ENCODE results near the gene EIF3D. TPM values are rescaled to one million over a fixed set of nuclear protein-coding genes. Genes with fewer than 3 reads are reported as not detected.

The EIF3D gene
- total and polyA plus RNA-seq, 9 of the 15 experiments (the other 6 are each of a cell fraction or from before 2014, with no cell fraction given) = 191 to 422 (median 279) TPM

DNA sequence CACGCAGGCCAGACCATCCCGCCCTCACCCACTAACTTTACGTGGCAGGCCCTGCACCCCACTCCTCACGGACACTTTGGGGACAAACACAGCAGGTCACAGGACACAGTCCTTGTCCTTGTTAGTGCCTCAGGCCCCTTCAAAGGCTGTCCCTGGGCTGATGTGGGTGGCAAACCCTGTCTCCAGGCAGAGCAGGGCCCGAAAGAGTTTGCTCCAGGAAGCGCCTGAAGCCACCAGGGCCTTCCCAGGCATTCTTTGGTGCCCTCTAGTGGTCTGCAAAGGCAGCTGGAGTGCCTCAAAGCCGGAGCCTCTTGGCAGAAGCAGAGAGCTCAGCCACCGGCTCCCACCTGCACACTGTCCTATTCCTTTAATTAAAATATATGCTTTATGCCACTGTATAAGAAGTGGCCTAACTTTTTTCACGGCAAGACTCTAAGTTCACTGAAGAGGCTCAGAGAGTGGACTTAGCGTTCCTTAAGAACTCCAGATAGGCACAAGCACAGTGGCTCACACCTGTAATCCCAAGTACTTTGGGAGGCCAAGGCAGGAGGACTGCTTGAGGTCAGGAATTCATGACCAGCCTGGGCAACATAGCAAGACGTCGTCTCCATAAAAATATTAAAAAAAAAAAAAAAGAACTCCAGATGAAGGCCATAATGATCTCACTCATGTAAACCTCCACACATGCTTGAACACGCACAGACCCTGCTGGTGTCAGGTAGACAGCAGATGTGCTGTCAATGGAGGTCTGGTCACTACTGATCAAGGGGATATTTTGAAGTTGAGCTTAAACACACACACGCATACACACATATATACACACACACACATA lies 58.6 kb downstream of the EIF3D start:
- in situ Hi-C loops (cut with MboI) (no loop called here), intact Hi-C loops (cut with micrococcal nuclease) (loop anchor here (5.0 kb wide), 1 partner anchor 168 kb away; no protein-coding TSS in a partner anchor)
- peaks cover 25 to 28% of the 10 kb centered on the region in 2 experiments for H3K4me1 ChIP-seq (replicated peaks in 1 of 2; ENCODE audit: control insufficient read depth in 2 of 2, insufficient read depth in 2 of 2, low read length in 2 of 2)
- H3K4me2 ChIP-seq (ENCODE audit: insufficient read depth, low read length) = no peak overlapping the region
- H3K4me3 ChIP-seq = no peak overlapping the region
- H3K36me3 ChIP-seq (ENCODE audit: control insufficient read depth, insufficient read depth, low read length) = peaks cover 75% of the 10 kb centered on the region; the same call in 2 of the 3 replicates
- FAIRE-seq (peak; percentile 71), DNase-seq (ENCODE audit: extremely low read depth in 1 of 4, low spot score in 3 of 4) (peak; percentile 66 to 84 (median 69)), ATAC-seq (peak; percentile 92)
- ChIA-PET POLR2A (interaction anchor here (0.5 to 1.8 kb wide), 12 partner anchors 11 to 222 kb away, joined by 3 to 7 read pairs (median 3); partner anchors contain the start of genes EIF3D, MYH9 and TXN2), CTCF (ENCODE audit: low intra/inter-chr PET ratio) (interaction anchor here (0.6 to 1.7 kb wide), 4 partner anchors 20 to 326 kb away, joined by 3 to 18 read pairs (median 6); no protein-coding TSS in a partner anchor)
- H3K27me3 ChIP-seq (ENCODE audit: control insufficient read depth in 2 of 2, insufficient read depth in 2 of 2, low read length in 2 of 2) = no peaks in the 10 kb centered on the region
- no peak overlapping the region; the same call in 2 of the 3 replicates for H3K27ac ChIP-seq (ENCODE audit: extremely low read depth, low read depth, low read length)
- 0 out of 2 replicates have a peak, but pooled peaks cover 3% of the 10 kb centered on the region for H4K20me1 ChIP-seq (replicated peaks; ENCODE audit: control insufficient read depth, insufficient read depth, low read length)
- no peaks in the 10 kb centered on the region for H3K9me1 ChIP-seq (ENCODE audit: control insufficient read depth, insufficient read depth, low read length)
- 47% methylated on average over 13 of the region's 14 CpGs for WGBS (ENCODE audit: insufficient coverage, low coverage, missing lambda C conversion rate)
- H3K9me3 ChIP-seq (replicated peaks; ENCODE audit: control insufficient read depth, insufficient read depth, low read depth, low read length) = no peaks in the 10 kb centered on the region
- no peak overlapping the region for H2AFZ ChIP-seq (ENCODE audit: low read depth, low read length)
- H3K9ac ChIP-seq (ENCODE audit: insufficient read depth in 1 of 2, low read depth in 2 of 2, low read length in 2 of 2) = no peak overlapping the region
- H3K79me2 ChIP-seq (ENCODE audit: control insufficient read depth, insufficient read depth, low read length) = no peaks in the 10 kb centered on the region; the same call in 2 of the 3 replicates
- BruUV-seq (replicated peaks) = no TSS peak
- TF ChIP-seq NEUROD1 (IDR thresholded peaks at IDR 0.05; ENCODE audit: borderline replicate concordance, low read depth, low read length, partially characterized antibody) = no peak
- TF ChIP-seq RAD21 (CRISPR knock-in tag; conservative IDR thresholded peaks at IDR 0.05 in 1 of 2, IDR thresholded peaks at IDR 0.05 in 1 of 2) = peak; percentile 84 to 90
- TF ChIP-seq, protein P1, sequence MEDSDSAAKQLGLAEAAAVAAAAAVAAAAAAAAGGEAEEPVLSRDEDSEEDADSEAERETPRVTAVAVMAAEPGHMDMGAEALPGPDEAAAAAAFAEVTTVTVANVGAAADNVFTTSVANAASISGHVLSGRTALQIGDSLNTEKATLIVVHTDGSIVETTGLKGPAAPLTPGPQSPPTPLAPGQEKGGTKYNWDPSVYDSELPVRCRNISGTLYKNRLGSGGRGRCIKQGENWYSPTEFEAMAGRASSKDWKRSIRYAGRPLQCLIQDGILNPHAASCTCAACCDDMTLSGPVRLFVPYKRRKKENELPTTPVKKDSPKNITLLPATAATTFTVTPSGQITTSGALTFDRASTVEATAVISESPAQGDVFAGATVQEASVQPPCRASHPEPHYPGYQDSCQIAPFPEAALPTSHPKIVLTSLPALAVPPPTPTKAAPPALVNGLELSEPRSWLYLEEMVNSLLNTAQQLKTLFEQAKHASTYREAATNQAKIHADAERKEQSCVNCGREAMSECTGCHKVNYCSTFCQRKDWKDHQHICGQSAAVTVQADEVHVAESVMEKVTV (CRISPR knock-in tag; IDR thresholded peaks at IDR 0.05) = peak; percentile 74
- TF ChIP-seq TEAD4 (IDR thresholded peaks at IDR 0.05; ENCODE audit: low read length) = no peak
- TF ChIP-seq TEAD4 (CRISPR knock-in tag; IDR thresholded peaks at IDR 0.05; ENCODE audit: borderline replicate concordance) = no peak
- TF ChIP-seq CBX8 (IDR thresholded peaks at IDR 0.05; ENCODE audit: borderline replicate concordance, extremely low read depth, low read depth, low read length, poor library complexity, severe bottlenecking) = no peak
- TF ChIP-seq, protein P2, sequence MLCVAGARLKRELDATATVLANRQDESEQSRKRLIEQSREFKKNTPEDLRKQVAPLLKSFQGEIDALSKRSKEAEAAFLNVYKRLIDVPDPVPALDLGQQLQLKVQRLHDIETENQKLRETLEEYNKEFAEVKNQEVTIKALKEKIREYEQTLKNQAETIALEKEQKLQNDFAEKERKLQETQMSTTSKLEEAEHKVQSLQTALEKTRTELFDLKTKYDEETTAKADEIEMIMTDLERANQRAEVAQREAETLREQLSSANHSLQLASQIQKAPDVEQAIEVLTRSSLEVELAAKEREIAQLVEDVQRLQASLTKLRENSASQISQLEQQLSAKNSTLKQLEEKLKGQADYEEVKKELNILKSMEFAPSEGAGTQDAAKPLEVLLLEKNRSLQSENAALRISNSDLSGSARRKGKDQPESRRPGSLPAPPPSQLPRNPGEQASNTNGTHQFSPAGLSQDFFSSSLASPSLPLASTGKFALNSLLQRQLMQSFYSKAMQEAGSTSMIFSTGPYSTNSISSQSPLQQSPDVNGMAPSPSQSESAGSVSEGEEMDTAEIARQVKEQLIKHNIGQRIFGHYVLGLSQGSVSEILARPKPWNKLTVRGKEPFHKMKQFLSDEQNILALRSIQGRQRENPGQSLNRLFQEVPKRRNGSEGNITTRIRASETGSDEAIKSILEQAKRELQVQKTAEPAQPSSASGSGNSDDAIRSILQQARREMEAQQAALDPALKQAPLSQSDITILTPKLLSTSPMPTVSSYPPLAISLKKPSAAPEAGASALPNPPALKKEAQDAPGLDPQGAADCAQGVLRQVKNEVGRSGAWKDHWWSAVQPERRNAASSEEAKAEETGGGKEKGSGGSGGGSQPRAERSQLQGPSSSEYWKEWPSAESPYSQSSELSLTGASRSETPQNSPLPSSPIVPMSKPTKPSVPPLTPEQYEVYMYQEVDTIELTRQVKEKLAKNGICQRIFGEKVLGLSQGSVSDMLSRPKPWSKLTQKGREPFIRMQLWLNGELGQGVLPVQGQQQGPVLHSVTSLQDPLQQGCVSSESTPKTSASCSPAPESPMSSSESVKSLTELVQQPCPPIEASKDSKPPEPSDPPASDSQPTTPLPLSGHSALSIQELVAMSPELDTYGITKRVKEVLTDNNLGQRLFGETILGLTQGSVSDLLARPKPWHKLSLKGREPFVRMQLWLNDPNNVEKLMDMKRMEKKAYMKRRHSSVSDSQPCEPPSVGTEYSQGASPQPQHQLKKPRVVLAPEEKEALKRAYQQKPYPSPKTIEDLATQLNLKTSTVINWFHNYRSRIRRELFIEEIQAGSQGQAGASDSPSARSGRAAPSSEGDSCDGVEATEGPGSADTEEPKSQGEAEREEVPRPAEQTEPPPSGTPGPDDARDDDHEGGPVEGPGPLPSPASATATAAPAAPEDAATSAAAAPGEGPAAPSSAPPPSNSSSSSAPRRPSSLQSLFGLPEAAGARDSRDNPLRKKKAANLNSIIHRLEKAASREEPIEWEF (CRISPR knock-in tag; IDR thresholded peaks at IDR 0.05) = no peak
- TF ChIP-seq MBD2 (IDR thresholded peaks at IDR 0.05; ENCODE audit: borderline replicate concordance, low read depth) = no peak
- TF ChIP-seq, protein P3, sequence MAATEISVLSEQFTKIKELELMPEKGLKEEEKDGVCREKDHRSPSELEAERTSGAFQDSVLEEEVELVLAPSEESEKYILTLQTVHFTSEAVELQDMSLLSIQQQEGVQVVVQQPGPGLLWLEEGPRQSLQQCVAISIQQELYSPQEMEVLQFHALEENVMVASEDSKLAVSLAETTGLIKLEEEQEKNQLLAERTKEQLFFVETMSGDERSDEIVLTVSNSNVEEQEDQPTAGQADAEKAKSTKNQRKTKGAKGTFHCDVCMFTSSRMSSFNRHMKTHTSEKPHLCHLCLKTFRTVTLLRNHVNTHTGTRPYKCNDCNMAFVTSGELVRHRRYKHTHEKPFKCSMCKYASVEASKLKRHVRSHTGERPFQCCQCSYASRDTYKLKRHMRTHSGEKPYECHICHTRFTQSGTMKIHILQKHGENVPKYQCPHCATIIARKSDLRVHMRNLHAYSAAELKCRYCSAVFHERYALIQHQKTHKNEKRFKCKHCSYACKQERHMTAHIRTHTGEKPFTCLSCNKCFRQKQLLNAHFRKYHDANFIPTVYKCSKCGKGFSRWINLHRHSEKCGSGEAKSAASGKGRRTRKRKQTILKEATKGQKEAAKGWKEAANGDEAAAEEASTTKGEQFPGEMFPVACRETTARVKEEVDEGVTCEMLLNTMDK (IDR thresholded peaks at IDR 0.05; ENCODE audit: borderline replicate concordance, insufficient read depth, low read depth, low read length, poor library complexity, severe bottlenecking) = peak; percentile 69

All from K562 (cell line).